Osteoblast (primary cell): ENCODE results near the gene EIF2S2. TPM values are rescaled to one million over a fixed set of nuclear protein-coding genes. Genes with fewer than 3 reads are reported as not detected.

ENCODE experiments used
- DNase-seq: peaks from one replicate; pipeline ENCODE4 v3.0.0; 2011; ENCODE audit warnings: low spot score, mixed read lengths; ENCODE audit not compliant: insufficient read length; ENCODE audit errors: missing footprints
- H2AFZ ChIP-seq: 2 replicates; pipeline ENCODE4 v1.6.0; 2011; ENCODE audit warnings: mild to moderate bottlenecking, low read length
- H3K27ac ChIP-seq: 2 replicates; pipeline ENCODE4 v1.5.1; 2011; ENCODE audit warnings: mild to moderate bottlenecking, low read depth, low read length, moderate library complexity
- H3K27me3 ChIP-seq: 2 replicates; pipeline ENCODE4 v1.6.0; 2012; ENCODE audit warnings: mild to moderate bottlenecking, control low read depth, inconsistent platforms, low read length, moderate library complexity; ENCODE audit not compliant: insufficient read depth
- H3K36me3 ChIP-seq: 2 replicates; pipeline ENCODE4 v1.5.1; 2011; ENCODE audit warnings: mild to moderate bottlenecking, low read length, control low read depth, moderate library complexity; ENCODE audit not compliant: insufficient read depth
- H3K4me1 ChIP-seq: 2 replicates; pipeline ENCODE4 v1.5.1; 2011; ENCODE audit warnings: mild to moderate bottlenecking, low read length, control low read depth, moderate library complexity; ENCODE audit not compliant: insufficient read depth
- H3K4me2 ChIP-seq: 2 replicates; pipeline ENCODE4 v1.6.0; 2011; ENCODE audit warnings: mild to moderate bottlenecking, low read length; ENCODE audit not compliant: insufficient read depth
- H3K4me3 ChIP-seq: fragments of 200-600 bp; sonication (generic); 3 replicates; pipeline ENCODE4 v1.5.1; 2012; ENCODE audit warnings: mild to moderate bottlenecking, low read length, inconsistent platforms; ENCODE audit not compliant: insufficient read depth
- H3K79me2 ChIP-seq: 2 replicates; pipeline ENCODE4 v1.6.0; 2012; ENCODE audit warnings: mild to moderate bottlenecking, low read length, control low read depth, inconsistent platforms; ENCODE audit not compliant: insufficient read depth
- H3K9me3 ChIP-seq: 2 replicates; pipeline ENCODE4 v1.5.1; 2011; ENCODE audit warnings: low read depth, low read length, control low read depth
- H4K20me1 ChIP-seq: 2 replicates; pipeline ENCODE4 v1.6.0; 2012; ENCODE audit warnings: mild to moderate bottlenecking, low read length, control low read depth; ENCODE audit not compliant: insufficient read depth
- CTCF ChIP-seq: IDR thresholded peaks from 2 replicates; pipeline ENCODE4 v1.5.1; 2011; ENCODE audit warnings: mild to moderate bottlenecking, low read depth, low read length, moderate library complexity; ENCODE audit errors: extremely low read depth
- total RNA-seq: library from RNA; depleted of rRNA; stranded (reverse); fragments of >200 nt; gene quantifications from 2 replicates; pipeline ENCODE4 v1.2.3, GENCODE V29; 2012

The EIF2S2 gene
- total RNA-seq, 1 donor = 148 TPM

DNA sequence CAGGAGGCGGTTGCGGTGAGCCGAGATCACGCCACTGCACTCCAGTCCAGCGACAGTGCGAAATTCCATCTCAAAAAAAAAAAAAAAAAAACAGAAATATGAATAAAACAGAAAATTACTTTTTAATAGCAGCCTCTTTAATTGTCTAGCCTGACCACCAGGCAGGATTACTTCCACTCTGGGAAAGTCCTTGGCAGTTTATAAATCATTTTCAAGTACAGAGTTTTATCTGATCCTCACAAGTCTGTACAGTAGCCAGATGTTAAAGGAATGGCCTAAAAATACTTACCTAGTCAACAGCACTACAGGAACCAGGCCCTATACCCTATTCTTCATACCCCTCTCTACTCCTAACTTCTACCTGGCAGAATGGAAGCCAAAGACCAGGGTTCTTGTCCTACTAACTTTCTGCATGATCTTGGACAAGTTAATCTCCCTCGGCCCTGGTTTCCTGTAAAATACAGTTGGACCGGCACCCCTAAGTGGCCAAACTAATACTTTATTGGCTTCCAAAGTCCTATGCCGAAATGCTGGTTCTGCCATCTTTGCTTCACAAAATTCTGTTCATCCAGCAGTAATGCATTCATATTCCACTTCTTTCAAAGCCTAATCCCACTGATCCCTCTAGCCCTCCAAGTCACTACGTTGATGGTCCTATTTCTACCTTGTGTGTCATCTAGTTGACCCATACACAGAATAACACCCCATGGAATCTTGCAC is 1.9 kb downstream of the EIF2S2 start:
- Histone ChIP-seq H3K27me3 (no peaks in the 10 kb centered on the region), H4K20me1 (peaks cover 58% of the 10 kb centered on the region), H3K4me2 (peak overlapping the region; percentile 93), H2AFZ (no peak overlapping the region), H3K36me3 (peaks cover 43% of the 10 kb centered on the region), H3K9me3 (no peaks in the 10 kb centered on the region), H3K4me1 (peaks cover 27% of the 10 kb centered on the region), H3K4me3 (peak overlapping the region; percentile 98), H3K79me2 (peaks cover 68% of the 10 kb centered on the region), H3K27ac (peak overlapping the region; percentile 98)
- TF ChIP-seq CTCF = no peak
- no peak for DNase-seq

- Histone ChIP-seq H3K9me3 (no peaks in the 10 kb centered on the region), H3K4me2 (peak overlapping the region; percentile 93), H4K20me1 (peaks cover 65% of the 10 kb centered on the region), H2AFZ (no peak overlapping the region), H3K4me1 (peaks cover 27% of the 10 kb centered on the region), H3K79me2 (peaks cover 76% of the 10 kb centered on the region), H3K27ac (no peak overlapping the region), H3K4me3 (no peak overlapping the region), H3K27me3 (no peaks in the 10 kb centered on the region), H3K36me3 (peaks cover 51% of the 10 kb centered on the region)
- no peak for TF ChIP-seq CTCF
- no peak for DNase-seq
Measured at GRCh38 chr20:34109442-34109841, 2.6 kb downstream of the EIF2S2 start.

DNA sequence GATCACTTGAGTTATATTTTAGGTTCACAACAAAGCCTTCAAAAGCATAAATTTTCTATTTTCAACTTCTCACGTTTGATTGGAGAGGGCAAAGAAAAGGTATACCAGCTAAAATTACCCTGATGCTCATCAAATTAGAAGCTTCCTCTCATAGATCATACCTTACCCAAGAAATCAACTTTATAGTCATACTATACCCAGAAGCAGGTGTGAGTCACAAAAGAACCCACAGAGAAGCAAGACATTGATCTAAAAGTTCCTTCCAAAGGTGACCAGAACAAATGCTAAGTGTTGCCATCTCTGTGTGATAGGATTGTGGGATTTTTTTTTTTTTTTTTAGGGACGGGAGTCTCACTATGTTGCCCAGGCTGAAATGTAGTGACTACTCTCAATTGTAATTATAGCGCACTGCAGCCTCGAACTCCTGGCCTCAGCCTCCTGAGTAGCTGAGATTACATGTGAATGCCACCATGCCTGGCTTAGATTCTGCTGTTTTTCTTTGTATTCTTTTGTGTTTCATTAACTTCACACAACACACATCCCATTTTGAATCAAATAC is 3.3 kb downstream of the EIF2S2 start:
- Histone ChIP-seq H2AFZ (no peak overlapping the region), H3K36me3 (peaks cover 58% of the 10 kb centered on the region), H3K79me2 (peaks cover 83% of the 10 kb centered on the region), H4K20me1 (peaks cover 65% of the 10 kb centered on the region), H3K4me1 (peaks cover 27% of the 10 kb centered on the region), H3K27me3 (no peaks in the 10 kb centered on the region), H3K9me3 (no peaks in the 10 kb centered on the region), H3K4me3 (no peak overlapping the region), H3K27ac (peak overlapping the region; percentile 13), H3K4me2 (peak overlapping the region; percentile 23)
- DNase-seq = peak; percentile 51
- TF ChIP-seq CTCF = no peak

GRCh38 chr20:34105978-34106675 is 5.9 kb downstream of the EIF2S2 start:
- Histone ChIP-seq H3K36me3 (peaks cover 81% of the 10 kb centered on the region), H3K27me3 (no peaks in the 10 kb centered on the region), H3K27ac (no peak overlapping the region), H3K4me1 (peaks cover 23% of the 10 kb centered on the region), H3K4me3 (no peak overlapping the region), H2AFZ (no peak overlapping the region), H3K4me2 (no peak overlapping the region), H3K79me2 (peaks cover 98% of the 10 kb centered on the region), H4K20me1 (peaks cover 69% of the 10 kb centered on the region), H3K9me3 (no peaks in the 10 kb centered on the region)
- TF ChIP-seq CTCF = no peak
- no peak for DNase-seq
